ENCODE data around the gene CD9.
"Not testable (repeated sequence)": the region's sequence is repeated elsewhere in the genome, so short reads cannot be mapped to it uniquely, and the experiment has no call there.

CD9 gene

GRCh38 chr12:6199531-6200255 lies 507 bp upstream of the CD9 start:
- no peak for DNase-seq (ENCODE audit: low read depth)

- no peak for DNase-seq (ENCODE audit: low read depth)
Measured at GRCh38 chr12:6201213-6201608, 1.0 kb downstream of the CD9 start.

- DNase-seq (ENCODE audit: low read depth) = no peak
Measured at GRCh38 chr12:6201826-6202225, 1.6 kb downstream of the CD9 start.

- DNase-seq (ENCODE audit: low read depth) = no peak
Measured at GRCh38 chr12:6202304-6202703, 2.1 kb downstream of the CD9 start.

- no peak for DNase-seq (ENCODE audit: low read depth)
Measured at GRCh38 chr12:6202846-6203245, 2.6 kb downstream of the CD9 start.

GRCh38 chr12:6203601-6204000 lies 3.4 kb downstream of the CD9 start:
- DNase-seq (ENCODE audit: low read depth) = no peak

- no peak for DNase-seq (ENCODE audit: low read depth)
Measured at GRCh38 chr12:6204533-6205143, 4.4 kb downstream of the CD9 start.

- DNase-seq (ENCODE audit: low read depth) = no peak
Measured at GRCh38 chr12:6205144-6205539, 4.9 kb downstream of the CD9 start.

GRCh38 chr12:6205761-6206160 lies 5.6 kb downstream of the CD9 start:
- no peak for DNase-seq (ENCODE audit: low read depth)

GRCh38 chr12:6206327-6206726 lies 6.1 kb downstream of the CD9 start:
- DNase-seq (ENCODE audit: low read depth) = no peak

GRCh38 chr12:6207259-6207925 lies 7.2 kb downstream of the CD9 start:
- DNase-seq (ENCODE audit: low read depth) = no peak

GRCh38 chr12:6208130-6208529 lies 7.9 kb downstream of the CD9 start:
- no peak for DNase-seq (ENCODE audit: low read depth)

- not testable (repeated sequence) for DNase-seq (ENCODE audit: low read depth)
Measured at GRCh38 chr12:6209428-6209827, 9.2 kb downstream of the CD9 start.

- DNase-seq (ENCODE audit: low read depth) = no peak
Measured at GRCh38 chr12:6211421-6211869, 11.2 kb downstream of the CD9 start.

- no peak for DNase-seq (ENCODE audit: low read depth)
Measured at GRCh38 chr12:6212086-6212485, 11.9 kb downstream of the CD9 start.

GRCh38 chr12:6213969-6214368 lies 13.8 kb downstream of the CD9 start:
- DNase-seq (ENCODE audit: low read depth) = no peak

- DNase-seq (ENCODE audit: low read depth) = no peak
Measured at GRCh38 chr12:6214633-6215032, 14.4 kb downstream of the CD9 start.

GRCh38 chr12:6215120-6215807 lies 15.1 kb downstream of the CD9 start:
- DNase-seq (ENCODE audit: low read depth) = no peak

GRCh38 chr12:6215932-6216494 lies 15.8 kb downstream of the CD9 start:
- DNase-seq (ENCODE audit: low read depth) = no peak

- no peak for DNase-seq (ENCODE audit: low read depth)
Measured at GRCh38 chr12:6216581-6216980, 16.4 kb downstream of the CD9 start.

GRCh38 chr12:6218347-6218925 lies 18.2 kb downstream of the CD9 start:
- DNase-seq (ENCODE audit: low read depth) = no peak

GRCh38 chr12:6219980-6220379 lies 19.8 kb downstream of the CD9 start:
- DNase-seq (ENCODE audit: low read depth) = no peak

Measured in stimulated activated CD8-positive, alpha-beta memory T cell treated with anti-CD3 and anti-CD28 coated beads, Interleukin-15, amount 100 ng/mL, for 24 hours (primary cell).